Stimulated activated CD4-positive, alpha-beta T cell treated with anti-CD3 and anti-CD28 coated beads, TNF-alpha, amount 100 ng/mL, for 4 hours (primary cell): ENCODE measurements around the gene COL21A1.
"Not testable (repeated sequence)": the region's sequence is repeated elsewhere in the genome, so short reads cannot be mapped to it uniquely, and the experiment has no call there.

Source experiments
- DNase-seq, 3 experiments: peaks; one replicate each; pipeline ENCODE4 v3.0.0-alpha.2; 2020; ENCODE audit warnings: low read depth in 3 of 3

Gene COL21A1

DNA sequence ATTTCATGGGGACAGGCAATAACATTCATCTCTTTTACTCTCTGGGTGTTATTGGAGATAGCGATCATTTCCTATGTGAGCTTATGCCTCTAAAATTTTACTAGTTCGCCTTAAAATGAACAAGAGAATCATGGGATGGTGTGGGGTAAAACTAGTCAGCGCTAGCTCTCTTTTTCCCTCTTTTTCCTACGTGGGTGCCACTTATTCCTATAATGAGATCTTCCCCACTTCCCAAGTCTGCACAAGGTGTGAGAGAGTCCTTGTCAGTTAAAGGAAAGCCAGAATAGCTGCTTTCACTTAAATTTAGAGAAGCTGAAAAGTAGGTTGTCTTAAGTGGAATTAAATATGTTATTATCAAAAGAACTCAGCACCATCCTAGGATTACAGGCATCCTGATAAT, 198.8 kb downstream of the COL21A1 start:
- DNase-seq: no peak

DNA sequence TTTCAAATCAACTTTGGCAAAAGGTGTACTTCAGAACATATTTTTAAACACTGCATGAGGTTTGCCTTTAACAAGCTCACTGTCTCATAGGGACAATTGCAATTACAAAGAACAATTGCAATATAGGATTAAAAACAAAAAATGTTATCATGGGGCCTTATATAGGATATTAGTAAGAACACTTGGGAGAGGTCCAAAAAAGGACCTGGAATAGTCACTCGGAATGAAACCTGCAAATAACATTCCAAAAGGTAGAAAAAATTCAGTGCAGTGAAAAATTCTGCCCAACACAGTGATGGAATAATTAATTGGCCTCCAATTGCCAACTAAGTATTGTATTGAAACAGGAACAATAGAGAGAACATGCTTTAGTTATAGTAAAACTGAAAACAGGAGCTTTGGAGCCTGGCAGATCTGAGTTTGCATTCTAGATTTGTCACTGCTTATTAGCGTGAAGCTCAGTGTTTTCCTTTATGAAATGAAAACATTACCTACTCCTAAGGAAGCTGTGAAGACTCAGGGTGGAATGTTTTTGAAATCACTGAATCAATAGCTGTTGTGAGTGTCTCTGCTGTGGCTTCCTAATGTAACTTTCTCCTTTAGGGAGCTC, 199.3 kb downstream of the COL21A1 start:
- no peak for DNase-seq

DNA sequence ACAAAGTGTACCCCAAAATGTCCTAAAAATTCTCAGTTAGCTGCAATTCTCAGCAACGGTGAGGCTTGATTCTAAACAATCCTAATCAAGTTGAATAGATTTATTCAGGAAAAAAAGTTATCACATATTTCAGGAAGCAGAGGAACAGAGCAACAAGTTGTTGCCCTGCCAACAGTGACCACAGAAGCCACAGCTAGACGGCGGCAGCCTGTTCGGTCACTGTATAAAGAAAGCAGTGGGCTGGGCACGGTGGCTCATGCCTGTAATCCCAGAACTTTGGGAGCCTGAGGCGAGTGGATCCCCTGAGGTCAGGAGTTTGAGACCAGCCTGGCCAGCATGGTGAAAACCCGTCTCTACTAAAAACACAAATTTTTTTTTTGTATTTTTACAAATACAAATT, 200.8 kb downstream of the COL21A1 start:
- DNase-seq: no peak

DNA sequence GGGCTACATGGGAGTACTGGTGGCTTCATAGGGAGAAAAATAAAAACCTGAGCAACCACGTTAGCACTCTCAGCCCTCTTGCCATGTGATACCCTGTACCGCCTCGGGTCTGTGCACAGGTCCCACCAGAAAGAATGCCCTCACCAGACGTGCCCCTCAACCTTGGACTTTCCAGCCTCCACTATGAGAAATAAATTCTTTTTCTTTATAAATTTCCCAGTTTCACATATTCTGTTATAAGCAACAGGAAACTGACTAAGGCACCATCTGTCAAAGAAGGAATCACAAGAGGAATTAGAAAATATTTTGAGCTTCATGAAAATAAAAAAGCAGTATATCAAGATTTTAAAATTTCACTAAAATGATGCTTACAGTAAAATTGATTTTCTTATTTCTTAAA, 203.6 kb downstream of the COL21A1 start:
- no peak for DNase-seq

DNA sequence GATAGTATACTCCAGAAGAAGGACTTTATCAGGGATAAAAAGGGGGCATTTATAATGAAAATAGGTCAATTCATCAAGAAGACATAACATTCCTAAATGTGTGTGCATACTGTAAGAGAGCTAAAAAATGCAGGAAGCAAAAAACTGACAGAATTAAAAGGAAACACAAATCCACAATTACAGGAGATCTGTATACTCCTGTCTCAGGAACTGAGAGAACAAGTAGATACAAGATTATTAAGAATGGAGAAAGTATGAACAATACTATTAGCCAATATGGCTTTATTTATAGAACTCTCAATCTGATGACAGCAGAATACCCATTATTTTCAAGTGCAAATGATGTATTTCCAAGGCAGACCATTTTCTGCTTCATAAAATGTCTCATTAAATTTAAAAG, 204.3 kb downstream of the COL21A1 start:
- no peak for DNase-seq

DNA sequence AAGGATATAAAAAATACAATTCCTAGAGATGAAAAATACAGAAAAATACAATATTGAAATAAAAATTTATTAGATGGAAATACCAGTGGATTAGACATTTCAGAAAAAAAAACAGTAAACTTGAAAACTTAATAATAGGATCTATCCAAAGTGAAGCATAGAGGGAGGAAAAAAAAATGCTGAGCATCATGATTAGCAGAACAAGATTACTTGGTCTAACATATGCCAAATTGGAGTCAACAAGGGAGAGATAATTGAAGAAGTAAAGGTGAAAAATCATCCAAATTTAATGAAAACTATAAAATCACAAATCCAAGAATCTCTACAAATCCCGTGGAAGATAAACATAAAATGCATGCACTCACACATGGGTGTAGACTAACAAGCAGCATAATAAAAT, 205.8 kb downstream of the COL21A1 start:
- DNase-seq: no peak

DNA sequence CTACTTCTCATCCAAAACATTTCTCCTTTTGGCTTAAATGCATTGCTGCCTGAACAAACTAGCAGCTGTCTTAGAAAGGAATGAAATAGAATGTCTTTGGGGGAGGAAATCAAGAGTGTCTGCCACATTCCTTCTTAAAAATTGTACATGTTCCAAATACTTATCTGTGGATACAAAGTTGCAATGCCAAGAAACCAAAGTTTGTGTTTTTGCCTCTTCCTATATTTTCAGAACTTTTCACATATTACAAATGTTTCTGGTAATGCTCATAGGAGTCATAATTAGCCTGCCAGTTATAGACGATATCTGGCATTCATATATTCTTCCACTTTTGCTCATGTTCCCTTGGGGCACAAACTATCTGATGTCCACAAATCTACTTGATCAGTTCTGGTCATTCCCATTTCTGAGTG, 206.5 kb downstream of the COL21A1 start:
- no peak for DNase-seq

DNA sequence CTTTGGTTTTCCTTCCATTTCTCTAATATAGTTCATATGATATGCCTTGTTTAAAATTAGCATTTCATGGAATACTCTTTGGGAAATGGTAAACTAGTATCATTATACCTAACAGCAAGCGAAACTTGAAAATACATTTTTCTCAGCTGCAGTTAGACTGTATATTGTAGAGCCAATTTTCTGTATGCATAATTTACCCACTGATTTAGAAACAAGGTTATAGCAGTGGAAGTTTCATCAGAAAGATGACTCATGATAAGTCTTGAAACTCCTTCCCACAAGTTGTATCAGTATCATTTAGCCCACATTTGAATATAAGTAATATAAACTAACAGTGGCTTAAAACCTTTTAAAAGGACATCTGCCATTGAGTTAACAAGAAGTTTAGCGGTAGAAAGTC, 207.2 kb downstream of the COL21A1 start:
- no peak for DNase-seq

DNA sequence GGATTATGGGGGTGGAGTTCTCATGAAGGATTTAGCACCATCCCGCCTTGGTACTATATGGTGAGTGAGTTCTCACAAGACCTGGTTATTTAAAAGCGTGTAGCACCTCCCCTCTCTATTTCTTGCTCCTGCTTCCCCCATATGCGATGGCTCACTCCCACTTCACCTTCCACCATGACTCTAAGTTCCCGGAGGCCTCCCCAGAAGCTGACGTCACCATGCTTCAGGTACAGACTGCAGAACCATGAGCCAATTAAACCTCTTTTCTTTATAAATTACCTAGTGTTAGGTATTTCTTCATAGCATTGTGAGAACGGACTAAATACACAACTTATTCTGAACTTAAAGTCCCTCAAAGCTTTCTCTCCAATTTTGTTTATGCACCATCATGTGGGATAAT, 208.6 kb downstream of the COL21A1 start:
- DNase-seq: no peak

DNA sequence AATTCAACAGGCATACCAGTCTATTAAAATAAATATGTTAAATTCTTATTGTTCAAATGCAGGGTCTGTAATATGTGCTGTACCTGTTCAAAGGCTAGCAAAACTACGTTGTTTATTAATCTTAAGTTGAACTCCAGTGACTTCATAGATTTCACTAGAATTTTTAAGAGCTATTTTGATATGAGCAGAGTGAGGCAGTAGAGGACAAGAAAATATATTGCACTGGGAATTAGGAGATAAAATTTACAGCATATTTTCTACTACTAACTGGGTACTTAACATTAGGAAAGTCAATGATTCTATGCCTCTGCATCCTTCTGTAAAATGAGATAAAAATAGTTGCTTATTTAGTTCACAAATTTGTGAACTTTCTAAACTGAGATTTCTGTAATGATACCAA, 209.8 kb downstream of the COL21A1 start:
- no peak for DNase-seq

DNA sequence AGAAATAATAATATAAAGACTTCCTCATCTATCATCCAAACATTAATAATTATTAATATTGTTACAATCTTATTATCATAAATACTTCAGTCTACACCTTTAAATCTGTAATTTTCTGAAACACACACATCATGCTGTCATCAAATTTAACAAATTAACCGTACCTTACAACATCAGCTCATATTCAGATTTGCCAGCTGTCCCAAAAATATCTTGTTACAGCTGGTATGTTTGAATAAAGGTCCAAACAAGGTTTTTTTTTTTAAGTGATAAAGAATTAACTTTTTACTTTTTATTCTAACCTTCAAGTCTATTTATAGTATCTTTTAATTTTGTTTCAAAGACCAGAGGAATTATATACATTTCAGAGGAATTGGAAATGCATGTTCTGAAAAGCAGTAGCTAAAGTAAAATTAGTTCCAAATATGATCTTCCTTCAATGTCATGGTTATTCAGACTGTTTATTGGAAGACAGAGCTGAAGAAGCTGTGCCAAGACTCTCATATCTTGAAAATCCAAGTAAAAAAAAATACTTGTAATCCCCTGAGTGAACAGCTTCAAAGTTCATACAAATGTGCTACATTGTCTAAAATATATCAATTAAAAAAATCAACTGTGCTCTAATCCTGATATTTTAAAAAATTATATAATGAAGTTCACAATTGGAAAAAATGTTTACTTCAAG, 210.3 kb downstream of the COL21A1 start:
- DNase-seq: no peak

DNA sequence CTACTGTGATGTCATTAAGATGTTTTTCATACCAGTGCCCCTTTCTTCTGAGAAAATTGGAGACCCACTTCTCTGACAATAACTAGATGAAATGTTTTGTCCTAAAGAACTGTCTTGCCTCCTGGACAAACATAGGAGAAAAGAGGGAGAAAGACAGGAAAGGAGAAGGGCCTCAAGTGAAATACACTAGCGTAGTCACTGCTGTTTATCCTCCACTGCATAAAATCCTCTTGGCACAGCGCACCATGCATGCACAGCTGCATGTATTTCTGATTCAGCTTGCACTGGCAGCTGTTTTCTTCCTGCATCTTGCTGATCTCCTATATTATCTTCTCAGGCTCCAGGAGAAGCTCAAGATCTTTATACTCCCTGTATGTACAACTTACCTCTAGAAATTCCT, 214.0 kb downstream of the COL21A1 start:
- no peak for DNase-seq

DNA sequence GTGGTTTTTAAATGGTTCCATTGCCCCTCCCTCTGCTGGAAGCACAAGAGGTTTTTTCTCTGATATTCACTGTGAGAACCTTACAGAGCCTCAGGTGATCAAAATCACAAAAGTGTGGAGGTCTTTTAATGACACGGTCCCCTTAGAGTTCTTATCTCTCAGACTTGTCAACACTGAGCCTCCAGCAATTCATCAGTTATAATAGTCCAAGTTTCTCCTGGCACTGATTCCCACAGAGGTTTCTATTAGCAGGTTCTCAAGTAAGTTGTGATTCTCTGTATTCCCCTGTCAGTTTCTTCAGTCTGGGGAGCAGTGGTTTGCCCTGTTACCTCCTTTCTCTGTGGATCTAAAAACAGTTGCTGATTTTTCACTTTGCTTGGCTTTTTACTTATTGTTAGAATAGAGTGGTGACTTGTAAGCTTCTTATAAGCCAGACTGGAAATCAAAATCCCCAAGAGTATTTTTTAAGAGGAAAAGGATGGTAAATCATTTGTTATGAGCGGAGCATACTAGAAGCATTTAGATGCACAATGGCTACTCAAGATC, 214.6 kb downstream of the COL21A1 start:
- DNase-seq: no peak

DNA sequence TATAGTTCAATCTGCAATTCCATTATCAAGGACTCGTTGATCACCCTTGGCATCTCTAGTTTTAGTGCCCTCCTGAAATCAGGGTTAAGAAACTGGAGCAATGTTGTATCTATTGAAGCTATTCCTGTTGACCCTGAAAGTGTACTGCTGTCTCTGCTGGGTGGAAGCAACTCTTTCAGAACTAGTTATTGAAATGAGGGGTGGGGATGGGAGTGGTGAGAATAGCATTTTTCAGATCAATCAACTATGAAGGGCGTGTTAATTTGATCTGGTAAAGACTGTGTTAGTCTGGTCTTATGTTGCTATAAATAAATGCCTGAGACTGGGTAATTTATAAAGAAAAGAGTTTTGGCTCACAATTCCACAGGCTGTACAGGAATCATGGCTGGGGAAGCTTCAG, 219.5 kb downstream of the COL21A1 start:
- no peak for DNase-seq

DNA sequence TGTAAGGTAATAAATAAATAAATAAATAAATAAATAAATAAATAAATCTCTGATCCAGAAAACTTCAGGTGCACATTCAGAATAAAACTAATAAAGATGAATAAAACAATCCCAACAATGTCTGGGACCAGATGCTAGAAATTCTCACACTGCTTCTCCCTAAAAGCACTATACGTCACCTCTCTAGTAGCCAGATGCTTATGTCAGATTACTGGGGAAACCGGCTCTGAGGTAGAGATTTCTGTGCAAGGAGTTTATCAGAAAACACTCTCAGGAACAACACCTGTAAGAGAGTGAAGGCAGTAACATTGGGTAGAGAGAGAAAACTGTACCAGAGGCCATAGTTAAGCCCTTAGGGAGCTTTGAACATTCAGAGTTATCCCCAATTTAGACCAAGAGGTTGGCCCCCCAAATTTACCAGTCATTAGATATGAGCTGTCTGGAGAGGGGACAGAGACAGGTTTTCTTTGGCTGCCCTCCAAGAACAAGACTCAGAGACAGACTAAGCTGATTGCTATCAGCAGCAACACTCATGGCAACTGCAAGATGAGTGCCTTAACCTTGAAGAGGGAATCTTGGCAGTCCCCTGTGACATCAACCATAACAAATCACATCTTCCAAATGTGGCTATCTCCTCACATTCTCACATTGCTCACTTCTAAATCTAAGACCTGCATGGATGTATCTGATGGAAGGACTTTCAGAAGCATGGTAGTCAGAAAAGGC, 220.8 kb downstream of the COL21A1 start:
- no peak for DNase-seq

DNA sequence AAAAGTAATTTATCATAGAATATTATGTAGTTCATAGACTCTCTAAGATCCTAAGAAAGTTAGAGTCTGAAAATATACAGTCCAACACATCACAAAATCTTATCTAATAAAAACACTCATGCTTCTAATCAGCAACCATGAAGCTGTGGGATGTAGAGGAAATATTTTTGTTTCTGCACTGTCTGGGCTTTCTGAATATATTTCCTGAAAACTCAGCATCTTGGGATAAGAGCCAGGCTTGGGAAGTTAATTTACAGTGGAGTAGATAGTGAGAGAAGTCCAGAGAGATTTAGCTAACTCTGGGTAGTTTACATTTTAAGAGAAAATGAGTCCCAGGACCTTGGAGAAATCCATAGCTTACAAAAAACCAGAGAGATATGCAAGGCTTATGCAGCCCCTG, 221.6 kb downstream of the COL21A1 start:
- no peak for DNase-seq

DNA sequence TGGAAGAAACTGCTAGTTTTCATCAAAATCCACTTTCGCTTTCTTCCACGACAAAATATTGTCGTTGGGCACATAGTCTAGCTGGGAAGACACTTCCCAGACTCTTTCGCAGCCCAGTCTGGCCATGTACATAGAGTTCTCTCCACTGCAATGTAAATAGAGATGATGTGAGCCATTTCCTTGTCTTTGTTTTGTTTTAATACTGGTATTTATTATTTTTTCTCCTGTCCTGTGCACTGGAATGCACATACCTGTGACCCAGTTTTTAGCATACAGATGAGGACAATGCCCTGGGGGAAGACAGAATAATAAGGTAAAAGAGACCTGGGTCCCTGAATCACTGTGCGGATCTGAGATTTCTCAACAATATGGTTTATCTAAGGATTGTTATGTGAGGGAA, 222.4 kb downstream of the COL21A1 start:
- DNase-seq: no peak

DNA sequence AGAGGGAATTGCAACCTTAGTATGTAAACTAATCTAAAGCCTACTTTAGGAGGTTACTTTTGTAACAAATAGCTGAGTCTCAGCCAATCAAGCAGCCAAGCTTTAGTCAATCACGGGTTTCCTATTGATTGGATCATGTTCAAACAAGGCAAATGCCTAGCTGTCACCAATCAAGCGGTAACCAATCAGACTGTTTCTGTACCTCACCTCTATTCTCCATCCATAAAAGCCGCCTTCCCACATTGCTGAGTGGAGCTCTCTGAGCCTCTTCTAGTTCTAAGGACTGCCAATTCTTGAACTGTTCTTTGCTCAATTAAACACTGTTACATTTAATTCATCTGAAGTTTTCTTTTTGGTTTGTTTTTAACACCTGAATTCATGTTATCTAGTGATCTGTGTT, 223.6 kb downstream of the COL21A1 start:
- DNase-seq: no peak

DNA sequence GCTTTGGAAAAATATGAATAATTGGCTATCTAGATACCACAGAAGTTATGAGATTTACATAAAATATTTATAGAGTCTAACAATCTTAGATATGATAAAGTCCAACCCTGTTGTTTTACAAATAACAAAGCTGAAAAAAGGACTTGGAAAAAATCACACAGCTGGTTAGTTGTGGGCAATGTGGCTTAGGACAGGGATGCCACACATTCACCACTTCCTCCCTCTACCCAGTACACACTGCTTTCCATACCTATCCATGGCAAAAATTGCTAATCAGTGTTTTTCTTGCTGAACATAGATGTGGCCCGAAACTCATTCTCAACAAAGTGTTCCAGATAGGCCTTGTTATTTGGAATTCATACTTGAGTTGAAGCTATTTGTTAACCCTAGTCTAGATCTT, 224.7 kb downstream of the COL21A1 start:
- DNase-seq: no peak

DNA sequence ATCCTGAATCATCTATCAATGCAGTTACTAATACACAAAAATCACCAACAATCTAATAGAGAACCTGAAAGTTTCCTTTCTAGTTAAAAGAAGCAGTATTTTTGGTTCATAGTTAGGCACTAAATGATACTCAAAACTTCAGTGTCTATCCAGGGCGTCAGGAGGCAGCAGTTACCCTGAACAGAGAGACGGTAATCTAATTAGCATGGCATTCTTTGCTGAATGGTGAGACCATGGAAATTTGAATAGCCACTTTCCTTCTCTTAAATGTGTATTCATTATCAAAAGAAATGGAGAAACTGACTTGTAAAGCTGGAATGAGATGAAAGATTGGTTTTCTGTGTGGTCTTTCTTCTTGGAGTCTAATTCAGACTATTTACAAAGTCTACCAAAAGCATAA, 225.4 kb downstream of the COL21A1 start:
- DNase-seq: no peak

DNA sequence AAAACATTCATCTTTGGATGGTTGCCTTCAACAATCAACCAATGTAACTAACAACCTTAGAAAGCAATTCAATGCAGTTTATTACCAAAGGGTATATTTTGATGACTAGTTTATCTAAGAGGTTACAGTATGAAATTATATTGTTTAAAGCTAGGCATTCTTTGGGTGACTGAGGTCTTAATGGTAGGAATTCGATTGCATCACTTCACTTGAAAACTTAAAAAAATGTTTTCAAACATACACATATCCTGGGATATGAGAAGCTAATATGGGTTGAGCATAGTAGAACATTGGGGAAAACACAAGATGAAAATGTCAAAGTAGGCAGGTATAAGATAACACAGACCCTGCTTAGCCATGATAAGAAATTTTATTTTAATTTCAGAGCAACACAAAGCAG, 227.4 kb downstream of the COL21A1 start:
- no peak for DNase-seq

DNA sequence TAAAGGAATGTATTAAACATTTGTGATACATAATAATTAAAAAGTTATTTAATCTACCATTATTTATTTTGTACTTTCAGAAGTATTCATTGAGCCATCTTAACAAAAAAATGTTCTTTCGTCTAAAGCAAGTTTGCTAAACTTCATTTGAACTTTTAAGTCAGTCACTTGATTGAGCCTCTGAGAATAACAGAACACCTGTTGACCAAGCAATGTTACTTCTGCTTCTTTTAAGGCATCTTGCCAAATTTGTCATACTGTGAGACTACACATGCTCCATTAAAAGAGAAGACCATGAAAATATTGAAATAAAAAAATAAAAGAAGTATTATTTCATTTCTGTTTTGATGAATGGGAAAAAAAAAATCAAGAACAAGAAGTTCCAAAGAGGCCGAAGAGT, 230.2 kb downstream of the COL21A1 start:
- DNase-seq: no peak

DNA sequence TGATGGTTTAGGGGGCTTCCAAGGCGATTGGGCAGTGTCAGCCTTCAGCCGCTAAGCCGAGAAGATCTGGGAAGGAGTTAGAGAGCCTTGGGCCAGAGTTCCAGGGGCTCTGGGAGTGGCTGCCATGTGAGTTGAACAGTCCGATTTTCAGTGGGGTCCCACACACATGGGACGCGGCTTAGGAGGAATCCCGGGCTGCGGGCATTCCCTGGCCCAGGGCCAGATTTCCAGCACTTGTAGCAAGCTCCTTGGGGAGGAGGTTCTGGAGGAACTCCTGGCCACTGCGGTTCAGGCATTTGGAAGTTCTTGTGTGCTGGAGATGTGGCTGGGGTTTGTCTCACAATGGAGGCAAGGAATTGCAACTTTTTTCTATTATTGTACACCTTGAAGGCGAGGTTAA, 233.3 kb downstream of the COL21A1 start:
- not testable (repeated sequence) for DNase-seq
